Measurements from ENCODE around the gene CARD9. TPM values are rescaled to one million over a fixed set of nuclear protein-coding genes. Genes with fewer than 3 reads are reported as not detected.
A peak's percentile ranks its signal among the peaks of the same experiment; 100 is the strongest.

Gene CARD9
- total RNA-seq, 2 donors from 2014 or later, result 0.86 to 1.9 TPM

- H3K36me3 Mint-ChIP-seq (ENCODE audit: low read depth), result no peaks in the 10 kb centered on the region
- no peak overlapping the region for H3K27ac Mint-ChIP-seq
- no peaks in the 10 kb centered on the region for H3K4me1 Mint-ChIP-seq
- no peak overlapping the region for H3K4me3 Mint-ChIP-seq
- no peak for DNase-seq
- no peak for ATAC-seq
- no peaks in the 10 kb centered on the region for H3K9me3 ChIP-seq (ENCODE audit: control insufficient read depth, low read length, poor library complexity, severe bottlenecking)
- H3K27me3 Mint-ChIP-seq, result no peaks in the 10 kb centered on the region
Observed at GRCh38 chr9:136372006-136372405, 1.5 kb downstream of the CARD9 start.

GRCh38 chr9:136371533-136371880 lies 2.0 kb downstream of the CARD9 start:
- H3K36me3 Mint-ChIP-seq (ENCODE audit: low read depth), result no peaks in the 10 kb centered on the region
- no peak overlapping the region for H3K27ac Mint-ChIP-seq
- no peaks in the 10 kb centered on the region for H3K27me3 Mint-ChIP-seq
- ATAC-seq, result no peak
- no peak for DNase-seq
- H3K4me1 Mint-ChIP-seq, result no peaks in the 10 kb centered on the region
- no peaks in the 10 kb centered on the region for H3K9me3 ChIP-seq (ENCODE audit: control insufficient read depth, low read length, poor library complexity, severe bottlenecking)
- no peak overlapping the region for H3K4me3 Mint-ChIP-seq

- no peaks in the 10 kb centered on the region for H3K27me3 Mint-ChIP-seq
- H3K9me3 ChIP-seq (ENCODE audit: control insufficient read depth, low read length, poor library complexity, severe bottlenecking), result no peaks in the 10 kb centered on the region
Observed at GRCh38 chr9:136370687-136371532, 2.6 kb downstream of the CARD9 start.

GRCh38 chr9:136370037-136370436 lies 3.4 kb downstream of the CARD9 start:
- H3K4me1 Mint-ChIP-seq, result peaks cover 5% of the 10 kb centered on the region
- no peaks in the 10 kb centered on the region for H3K36me3 Mint-ChIP-seq (ENCODE audit: low read depth)
- H3K27me3 Mint-ChIP-seq, result no peaks in the 10 kb centered on the region
- no peak for ATAC-seq
- H3K4me3 Mint-ChIP-seq, result no peak overlapping the region
- H3K27ac Mint-ChIP-seq, result no peak overlapping the region
- H3K9me3 ChIP-seq (ENCODE audit: control insufficient read depth, low read length, poor library complexity, severe bottlenecking), result no peaks in the 10 kb centered on the region
- DNase-seq, result no peak

More at GRCh38 chr9:136370687-136371532, 2.6 kb downstream of the CARD9 start:
- Mint-ChIP-seq H3K4me3 (no peak overlapping the region), H3K27ac (no peak overlapping the region), H3K4me1 (peaks cover 2% of the 10 kb centered on the region), H3K36me3 (ENCODE audit: low read depth) (no peaks in the 10 kb centered on the region)
- ATAC-seq, result no peak
- no peak for DNase-seq

GRCh38 chr9:136368190-136368589 lies 5.3 kb downstream of the CARD9 start:
- no peaks in the 10 kb centered on the region for H3K36me3 Mint-ChIP-seq (ENCODE audit: low read depth)
- H3K27ac Mint-ChIP-seq, result no peak overlapping the region
- peaks cover 5% of the 10 kb centered on the region for H3K4me1 Mint-ChIP-seq
- no peak overlapping the region for H3K4me3 Mint-ChIP-seq
- DNase-seq (no peak), ATAC-seq (no peak)
- H3K9me3 ChIP-seq (ENCODE audit: control insufficient read depth, low read length, poor library complexity, severe bottlenecking), result no peaks in the 10 kb centered on the region
- no peaks in the 10 kb centered on the region for H3K27me3 Mint-ChIP-seq

- Mint-ChIP-seq H3K4me3 (no peak overlapping the region), H3K27me3 (no peaks in the 10 kb centered on the region), H3K27ac (no peak overlapping the region), H3K36me3 (ENCODE audit: low read depth) (no peaks in the 10 kb centered on the region), H3K4me1 (peaks cover 6% of the 10 kb centered on the region)
- no peak for ATAC-seq
- no peak for DNase-seq
- H3K9me3 ChIP-seq (ENCODE audit: control insufficient read depth, low read length, poor library complexity, severe bottlenecking), result no peaks in the 10 kb centered on the region
Observed at GRCh38 chr9:136367296-136368145, 5.9 kb downstream of the CARD9 start.

GRCh38 chr9:136366826-136367225 lies 6.6 kb downstream of the CARD9 start:
- no peaks in the 10 kb centered on the region for H3K27me3 Mint-ChIP-seq
- no peak overlapping the region for H3K4me3 Mint-ChIP-seq
- H3K9me3 ChIP-seq (ENCODE audit: control insufficient read depth, low read length, poor library complexity, severe bottlenecking), result no peaks in the 10 kb centered on the region
- peaks cover 7% of the 10 kb centered on the region for H3K4me1 Mint-ChIP-seq
- ATAC-seq (no peak), DNase-seq (no peak)
- no peaks in the 10 kb centered on the region for H3K36me3 Mint-ChIP-seq (ENCODE audit: low read depth)
- no peak overlapping the region for H3K27ac Mint-ChIP-seq

GRCh38 chr9:136365775-136366222 lies 7.7 kb downstream of the CARD9 start:
- Mint-ChIP-seq H3K4me1 (peaks cover 7% of the 10 kb centered on the region), H3K27ac (no peak overlapping the region), H3K36me3 (ENCODE audit: low read depth) (no peaks in the 10 kb centered on the region), H3K4me3 (peak overlapping the region; percentile 7), H3K27me3 (no peaks in the 10 kb centered on the region)
- ATAC-seq (no peak), DNase-seq (no peak)
- no peaks in the 10 kb centered on the region for H3K9me3 ChIP-seq (ENCODE audit: control insufficient read depth, low read length, poor library complexity, severe bottlenecking)

- Mint-ChIP-seq H3K4me3 (no peak overlapping the region), H3K27me3 (no peaks in the 10 kb centered on the region), H3K4me1 (peaks cover 7% of the 10 kb centered on the region), H3K36me3 (ENCODE audit: low read depth) (no peaks in the 10 kb centered on the region), H3K27ac (no peak overlapping the region)
- no peak for DNase-seq
- H3K9me3 ChIP-seq (ENCODE audit: control insufficient read depth, low read length, poor library complexity, severe bottlenecking), result no peaks in the 10 kb centered on the region
- no peak for ATAC-seq
Observed at GRCh38 chr9:136364942-136365774, 8.3 kb downstream of the CARD9 start.

GRCh38 chr9:136363949-136364748 lies 9.3 kb downstream of the CARD9 start:
- no peak overlapping the region for H3K27ac Mint-ChIP-seq
- peak; percentile 1 for ATAC-seq

GRCh38 chr9:136363106-136363948 lies 10.1 kb downstream of the CARD9 start, which contains the start of gene DNLZ:
DNLZ (minus strand) TSS chr9:136363744; CDS start chr9:136363714, 30 bp downstream.
- peak within 1 kb of the TSS; percentile 34 for H3K27ac Mint-ChIP-seq
- peak; percentile 87 to 93 (median 91) for DNase-seq
- H3K9me3 ChIP-seq (ENCODE audit: control insufficient read depth, low read length, poor library complexity, severe bottlenecking), result no peaks in the 10 kb centered on the region
- no peaks in the 10 kb centered on the region for H3K27me3 Mint-ChIP-seq
- H3K4me1 Mint-ChIP-seq, result peaks cover 7% of the 10 kb centered on the region
- H3K36me3 Mint-ChIP-seq (ENCODE audit: low read depth), result no peaks in the 10 kb centered on the region
- peak within 1 kb of the TSS; percentile 83 for H3K4me3 Mint-ChIP-seq
- ATAC-seq, result peak; percentile 88

More at GRCh38 chr9:136363949-136364748, 9.3 kb downstream of the CARD9 start:
- H3K4me3 Mint-ChIP-seq, result peak overlapping the region; percentile 69
- DNase-seq, result no peak
- no peaks in the 10 kb centered on the region for H3K36me3 Mint-ChIP-seq (ENCODE audit: low read depth)
- H3K4me1 Mint-ChIP-seq, result peaks cover 7% of the 10 kb centered on the region
- H3K9me3 ChIP-seq (ENCODE audit: control insufficient read depth, low read length, poor library complexity, severe bottlenecking), result no peaks in the 10 kb centered on the region
- H3K27me3 Mint-ChIP-seq, result no peaks in the 10 kb centered on the region

Data from T-helper 17 cell (primary cell).